Thyroid gland (tissue), 4 donors: ENCODE data around the gene KCTD4.

ENCODE experiments used
- CTCF ChIP-seq, 6 experiments: fragments of 200-600 bp in 3 of 6; fragments of 450-650 bp in 3 of 6; sonication (generic) in 3 of 6; IDR thresholded peaks; one replicate each; pipeline ENCODE4 v1.5.1; 2016 to 2019; ENCODE audit warnings: antibody characterized with exemption in 6 of 6, mild to moderate bottlenecking in 2 of 6, inconsistent platforms in 1 of 6, moderate library complexity in 1 of 6
- POLR2A ChIP-seq, 2 donors: fragments of 450-650 bp; IDR thresholded peaks; one replicate each; pipeline ENCODE4 v1.6.1; 2017; ENCODE audit warnings: antibody characterized with exemption in 2 of 2, mild to moderate bottlenecking in 2 of 2, moderate library complexity in 1 of 2

- TF ChIP-seq CTCF (IDR thresholded peaks at IDR 0.05) (no peak), POLR2A (IDR thresholded peaks at IDR 0.05) (no peak)
These were observed 4.3 kb upstream of the KCTD4 start for GRCh38 chr13:45205124-45205523.
